ENCODE measurements around the gene HERPUD2. TPM values are rescaled to one million over a fixed set of nuclear protein-coding genes. Genes with fewer than 3 reads are reported as not detected.
"Not testable (repeated sequence)": the region's sequence is repeated elsewhere in the genome, so short reads cannot be mapped to it uniquely, and the experiment has no call there.

Gene HERPUD2
- polyA plus RNA-seq, 1 donor = 20.9 TPM

GRCh38 chr7:35605760-35606159, 89.2 kb downstream of the HERPUD2 start:
- DNase-seq (ENCODE audit: low read depth) = no peak

GRCh38 chr7:35604595-35604994, 90.3 kb downstream of the HERPUD2 start:
- DNase-seq (ENCODE audit: low read depth) = no peak

GRCh38 chr7:35599645-35600044, 95.3 kb downstream of the HERPUD2 start:
- no peak for DNase-seq (ENCODE audit: low read depth)

- no peak for DNase-seq (ENCODE audit: low read depth)
Measured at GRCh38 chr7:35599061-35599460, 95.9 kb downstream of the HERPUD2 start.

GRCh38 chr7:35596061-35596460, 98.9 kb downstream of the HERPUD2 start:
- no peak for DNase-seq (ENCODE audit: low read depth)

- no peak for DNase-seq (ENCODE audit: low read depth)
Measured at GRCh38 chr7:35593899-35594298, 101.0 kb downstream of the HERPUD2 start.

- DNase-seq (ENCODE audit: low read depth) = no peak
Measured at GRCh38 chr7:35588647-35589046, 106.3 kb downstream of the HERPUD2 start.

- no peak for DNase-seq (ENCODE audit: low read depth)
Measured at GRCh38 chr7:35584990-35585389, 109.9 kb downstream of the HERPUD2 start.

- DNase-seq (ENCODE audit: low read depth) = not testable (repeated sequence)
Measured at GRCh38 chr7:35584533-35584932, 110.4 kb downstream of the HERPUD2 start.

Other genes starting within 250 kb of the HERPUD2 start
- 340 TPM for gene SEPTIN7, start 105.9 kb upstream of the HERPUD2 start, polyA plus RNA-seq (ENCODE audit: insufficient read length)

Data from forelimb muscle (tissue), 1 donor.